AG04450 (cell line): ENCODE data around the gene SORCS2. TPM values are rescaled to one million over a fixed set of nuclear protein-coding genes. Genes with fewer than 3 reads are reported as not detected.

Source experiments
- CTCF ChIA-PET: fragments of 300-600, 350-600 bp; formaldehyde crosslinking; extraction: SDS; loops from one replicate; lab custom pipeline; 2022; ENCODE audit warnings: antibody characterized with exemption, inconsistent platforms; lab: Charles Lee
- POLR2A ChIA-PET: fragments of 350-600 bp; formaldehyde crosslinking; extraction: SDS; loops from one replicate; lab custom pipeline; 2021; ENCODE audit warnings: antibody characterized with exemption, inconsistent platforms; lab: Yijun Ruan, JAX
- DNase-seq: peaks from one replicate; pipeline ENCODE4 v3.0.0-alpha.2; 2011; ENCODE audit warnings: low read depth, low spot score
- H3K27ac ChIP-seq: one replicate; pipeline ENCODE4 v1.5.1; 2012; ENCODE audit warnings: low read depth, low read length, control low read depth
- H3K27me3 ChIP-seq: one replicate; pipeline ENCODE4 v1.6.0; 2012; ENCODE audit warnings: low read length; ENCODE audit not compliant: control insufficient read depth, insufficient read depth
- H3K4me3 ChIP-seq: 2 replicates; pipeline ENCODE4 v1.5.1; 2011; ENCODE audit warnings: mild to moderate bottlenecking, low read depth, low read length, control low read depth
- H3K9me3 ChIP-seq: 2 replicates; pipeline ENCODE4 v1.5.1; 2012; ENCODE audit warnings: low read length; ENCODE audit not compliant: control insufficient read depth, insufficient read depth
- polyA plus RNA-seq: library from polyadenylated mRNA; depleted of rRNA; stranded (reverse); fragments of >200 nt; gene quantifications from 2 replicates; pipeline ENCODE4 v1.2.3, GENCODE V29; 2011
- TF ChIP-seq, protein P1 (sequence below): IDR thresholded peaks from 2 replicates; pipeline ENCODE4 v1.5.1; 2011; ENCODE audit warnings: low read depth, low read length, control low read depth, inconsistent platforms

Gene SORCS2
- polyA plus RNA-seq, 1 experiment = 0.29 TPM

GRCh38 chr4:7663075-7663541 is 470.8 kb downstream of the SORCS2 start:
- peaks cover 32% of the 10 kb centered on the region for H3K27me3 ChIP-seq
- ChIA-PET CTCF (no interaction called here), POLR2A (no interaction called here)
- no peak for DNase-seq
- no peak overlapping the region for H3K4me3 ChIP-seq
- H3K9me3 ChIP-seq = no peaks in the 10 kb centered on the region; the same call in 1 of the 2 replicates
- TF ChIP-seq, protein P1, sequence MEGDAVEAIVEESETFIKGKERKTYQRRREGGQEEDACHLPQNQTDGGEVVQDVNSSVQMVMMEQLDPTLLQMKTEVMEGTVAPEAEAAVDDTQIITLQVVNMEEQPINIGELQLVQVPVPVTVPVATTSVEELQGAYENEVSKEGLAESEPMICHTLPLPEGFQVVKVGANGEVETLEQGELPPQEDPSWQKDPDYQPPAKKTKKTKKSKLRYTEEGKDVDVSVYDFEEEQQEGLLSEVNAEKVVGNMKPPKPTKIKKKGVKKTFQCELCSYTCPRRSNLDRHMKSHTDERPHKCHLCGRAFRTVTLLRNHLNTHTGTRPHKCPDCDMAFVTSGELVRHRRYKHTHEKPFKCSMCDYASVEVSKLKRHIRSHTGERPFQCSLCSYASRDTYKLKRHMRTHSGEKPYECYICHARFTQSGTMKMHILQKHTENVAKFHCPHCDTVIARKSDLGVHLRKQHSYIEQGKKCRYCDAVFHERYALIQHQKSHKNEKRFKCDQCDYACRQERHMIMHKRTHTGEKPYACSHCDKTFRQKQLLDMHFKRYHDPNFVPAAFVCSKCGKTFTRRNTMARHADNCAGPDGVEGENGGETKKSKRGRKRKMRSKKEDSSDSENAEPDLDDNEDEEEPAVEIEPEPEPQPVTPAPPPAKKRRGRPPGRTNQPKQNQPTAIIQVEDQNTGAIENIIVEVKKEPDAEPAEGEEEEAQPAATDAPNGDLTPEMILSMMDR = no peak
- H3K27ac ChIP-seq = no peak overlapping the region

DNA sequence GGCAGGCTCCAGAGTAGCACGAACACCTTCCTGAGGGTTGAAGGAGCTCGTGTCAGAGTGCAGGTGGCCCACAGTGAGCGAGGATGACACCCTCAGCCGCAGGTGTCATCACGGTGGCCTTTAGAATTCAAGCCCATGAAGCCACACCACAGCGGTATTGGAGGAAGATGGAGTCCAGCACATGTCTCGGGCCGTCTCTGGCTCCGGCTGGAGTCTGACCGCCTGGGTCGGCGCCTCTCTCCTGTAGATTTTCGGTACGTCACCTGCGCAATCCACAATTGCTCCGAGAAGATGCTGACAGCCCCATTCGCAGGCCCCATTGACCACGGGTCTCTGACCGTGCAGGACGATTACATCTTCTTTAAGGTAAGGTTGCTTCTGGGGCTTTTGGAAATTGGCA is 471.8 kb downstream of the SORCS2 start:
- TF ChIP-seq, protein P1 = no peak
- no peak for DNase-seq
- ChIA-PET CTCF (no interaction called here), POLR2A (no interaction called here)
- H3K27ac ChIP-seq = no peak overlapping the region
- no peak overlapping the region for H3K4me3 ChIP-seq
- H3K27me3 ChIP-seq = peaks cover 36% of the 10 kb centered on the region
- no peaks in the 10 kb centered on the region; the same call in 1 of the 2 replicates for H3K9me3 ChIP-seq

- H3K27me3 ChIP-seq = peaks cover 40% of the 10 kb centered on the region
- no peak for DNase-seq
- ChIA-PET CTCF (no interaction called here), POLR2A (no interaction called here)
- TF ChIP-seq, protein P1 = no peak
- no peaks in the 10 kb centered on the region; the same call in 1 of the 2 replicates for H3K9me3 ChIP-seq
- H3K27ac ChIP-seq = no peak overlapping the region
- H3K4me3 ChIP-seq = no peak overlapping the region
Observed at GRCh38 chr4:7665321-7665720, 473.0 kb downstream of the SORCS2 start.

DNA sequence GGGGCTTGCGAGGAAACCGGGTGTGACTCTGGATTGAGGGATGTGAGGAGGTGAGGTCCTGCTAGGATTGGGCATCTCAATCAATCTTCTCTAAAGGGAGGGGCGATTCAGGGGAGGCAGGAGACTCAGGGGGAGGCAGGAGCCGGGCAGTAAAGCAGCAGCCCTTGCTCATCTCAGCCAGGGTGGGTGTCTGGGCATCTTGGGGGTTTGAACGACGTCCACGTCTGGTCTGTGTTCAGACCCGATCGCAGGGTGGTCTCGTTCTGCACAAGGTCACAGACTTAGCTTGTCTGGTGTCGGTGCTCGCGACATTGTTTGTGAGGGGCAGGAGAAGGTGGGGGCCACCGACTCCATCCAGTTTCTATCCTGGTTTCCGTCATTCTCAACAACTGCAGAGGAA is 473.7 kb downstream of the SORCS2 start:
- H3K27me3 ChIP-seq = peaks cover 43% of the 10 kb centered on the region
- H3K27ac ChIP-seq = no peak overlapping the region
- no peak overlapping the region for H3K4me3 ChIP-seq
- no peak for DNase-seq
- POLR2A ChIA-PET = no interaction called here
- TF ChIP-seq, protein P1 = no peak
- CTCF ChIA-PET = no interaction called here
- H3K9me3 ChIP-seq = peaks cover 7% of the 10 kb centered on the region

DNA sequence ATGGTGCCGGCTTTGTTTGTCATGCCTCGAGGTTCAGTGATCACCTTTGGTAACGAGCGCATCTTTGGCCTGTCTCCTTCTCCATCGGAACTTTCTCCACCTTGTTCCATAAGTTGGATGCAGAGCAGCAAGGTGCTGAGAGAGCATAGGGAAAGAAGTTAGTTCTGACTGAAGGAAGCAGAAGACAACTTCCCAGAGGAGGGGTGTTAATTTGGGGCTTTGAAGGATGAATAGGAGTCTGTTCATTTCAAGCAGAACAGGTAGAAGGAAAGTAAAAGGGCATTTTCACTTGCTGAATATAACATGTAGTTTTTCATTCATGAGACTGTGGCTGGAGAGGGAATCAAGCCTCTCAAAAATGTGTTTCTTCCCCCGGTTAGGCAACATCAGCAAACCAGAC is 474.4 kb downstream of the SORCS2 start:
- ChIA-PET POLR2A (no interaction called here), CTCF (no interaction called here)
- no peak for DNase-seq
- peaks cover 43% of the 10 kb centered on the region for H3K27me3 ChIP-seq
- H3K27ac ChIP-seq = no peak overlapping the region
- H3K9me3 ChIP-seq = peaks cover 7% of the 10 kb centered on the region
- TF ChIP-seq, protein P1 = no peak
- no peak overlapping the region for H3K4me3 ChIP-seq
